ENCODE results near the gene GALNT13.

GALNT13 gene

DNA sequence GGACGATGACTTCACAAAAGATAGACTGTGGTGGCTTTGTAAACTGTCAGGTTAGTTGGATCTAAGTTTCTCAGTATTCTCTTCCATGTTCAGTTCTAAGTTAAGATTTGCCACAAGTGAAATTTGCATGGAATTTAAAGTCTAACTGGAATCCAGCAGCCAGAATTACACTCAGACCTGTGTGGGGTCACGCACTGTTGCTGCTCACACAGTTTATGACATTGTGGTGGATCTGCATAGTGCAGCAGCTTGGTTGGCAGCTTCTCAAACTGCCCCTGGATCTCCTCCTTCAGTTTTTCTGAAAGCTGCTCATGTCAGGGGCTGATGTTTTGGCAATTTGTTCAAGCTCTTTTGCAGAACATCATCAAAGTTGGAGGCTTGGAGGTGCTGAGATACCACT lies 598.7 kb downstream of the GALNT13 start:
- TF ChIP-seq TAF1 (IDR thresholded peaks at IDR 0.05; ENCODE audit: borderline replicate concordance, insufficient read depth, low read length) (no peak), FOXP2 (optimal IDR thresholded peaks at IDR 0.05; ENCODE audit: borderline replicate concordance, extremely low read depth, extremely low read length, insufficient read depth) (no peak), REST (IDR thresholded peaks at IDR 0.05; ENCODE audit: insufficient read depth in 1 of 2, low read depth in 2 of 2, low read length in 2 of 2) (no peak), SIN3A (IDR thresholded peaks at IDR 0.05; ENCODE audit: borderline replicate concordance, insufficient read depth, low read length) (no peak), POLR2AphosphoS5 (IDR thresholded peaks at IDR 0.05; ENCODE audit: low read depth, low read length) (no peak)

DNA sequence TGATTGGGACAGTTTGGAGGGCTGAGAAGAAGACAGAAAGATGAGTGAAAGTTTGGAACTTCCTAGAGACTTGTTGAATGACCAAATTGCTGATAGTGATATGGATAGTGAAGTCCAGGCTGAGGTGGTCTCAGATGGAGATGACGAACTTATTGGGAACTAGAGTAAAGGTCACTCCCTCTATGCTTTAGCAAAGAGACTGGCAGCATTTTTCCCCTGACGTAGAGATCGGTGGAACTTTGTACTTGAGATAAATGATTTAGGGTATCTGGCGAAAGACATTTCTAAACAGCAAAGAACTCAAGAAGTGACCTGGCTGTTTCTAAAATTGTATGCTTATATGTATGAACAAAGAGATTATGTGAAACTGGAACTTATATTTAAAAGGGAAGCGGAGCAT lies 605.6 kb downstream of the GALNT13 start:
- TF ChIP-seq SIN3A (IDR thresholded peaks at IDR 0.05; ENCODE audit: borderline replicate concordance, insufficient read depth, low read length) = no peak

GRCh38 chr2:154480521-154480920 lies 608.8 kb downstream of the GALNT13 start:
- no peak for TF ChIP-seq POLR2AphosphoS5 (IDR thresholded peaks at IDR 0.05; ENCODE audit: low read depth, low read length)
- no peak for TF ChIP-seq SIN3A (IDR thresholded peaks at IDR 0.05; ENCODE audit: borderline replicate concordance, insufficient read depth, low read length)
- TF ChIP-seq FOXP2 (optimal IDR thresholded peaks at IDR 0.05; ENCODE audit: borderline replicate concordance, extremely low read depth, extremely low read length, insufficient read depth) = no peak
- no peak for TF ChIP-seq TAF1 (IDR thresholded peaks at IDR 0.05; ENCODE audit: borderline replicate concordance, insufficient read depth, low read length)
- TF ChIP-seq REST (IDR thresholded peaks at IDR 0.05; ENCODE audit: insufficient read depth in 1 of 2, low read depth in 2 of 2, low read length in 2 of 2) = no peak

- TF ChIP-seq REST (IDR thresholded peaks at IDR 0.05; ENCODE audit: insufficient read depth in 1 of 2, low read depth in 2 of 2, low read length in 2 of 2) (no peak), SIN3A (IDR thresholded peaks at IDR 0.05; ENCODE audit: borderline replicate concordance, insufficient read depth, low read length) (no peak), FOXP2 (optimal IDR thresholded peaks at IDR 0.05; ENCODE audit: borderline replicate concordance, extremely low read depth, extremely low read length, insufficient read depth) (no peak), POLR2AphosphoS5 (IDR thresholded peaks at IDR 0.05; ENCODE audit: low read depth, low read length) (no peak), TAF1 (IDR thresholded peaks at IDR 0.05; ENCODE audit: borderline replicate concordance, insufficient read depth, low read length) (no peak)
These were observed 609.6 kb downstream of the GALNT13 start for GRCh38 chr2:154481336-154481735.

- no peak for TF ChIP-seq FOXP2 (optimal IDR thresholded peaks at IDR 0.05; ENCODE audit: borderline replicate concordance, extremely low read depth, extremely low read length, insufficient read depth)
- TF ChIP-seq REST (IDR thresholded peaks at IDR 0.05; ENCODE audit: insufficient read depth in 1 of 2, low read depth in 2 of 2, low read length in 2 of 2) = no peak
- no peak for TF ChIP-seq POLR2AphosphoS5 (IDR thresholded peaks at IDR 0.05; ENCODE audit: low read depth, low read length)
- no peak for TF ChIP-seq SIN3A (IDR thresholded peaks at IDR 0.05; ENCODE audit: borderline replicate concordance, insufficient read depth, low read length)
- no peak for TF ChIP-seq TAF1 (IDR thresholded peaks at IDR 0.05; ENCODE audit: borderline replicate concordance, insufficient read depth, low read length)
These were observed 612.8 kb downstream of the GALNT13 start for GRCh38 chr2:154484338-154485099.

Measured in PFSK-1 (cell line).